MCF 10A (cell line): Measurements from ENCODE around the gene IL11. TPM values are rescaled to one million over a fixed set of nuclear protein-coding genes. Genes with fewer than 3 reads are reported as not detected.

Experiments used
- BruUV-seq: library from RNA; stranded (reverse); fragments of 400-500 nt; replicated peaks from 2 replicates; lab custom pipeline; 2021; lab: Mats Ljungman, UMichigan
- CTCF ChIA-PET: fragments of 300-600 bp; sonication (Branson Sonifier 250); formaldehyde crosslinking; extraction: SDS; loops from one replicate; lab custom pipeline; 2021; ENCODE audit warnings: antibody characterized with exemption, inconsistent platforms; lab: Yijun Ruan, JAX
- POLR2A ChIA-PET: fragments of 300-600, 350-650 bp; sonication (Branson Sonifier 250); formaldehyde crosslinking; extraction: SDS; loops from one replicate; lab custom pipeline; 2020; ENCODE audit warnings: antibody characterized with exemption, inconsistent platforms; lab: Yijun Ruan, JAX
- DNase-seq: peaks from one replicate; pipeline ENCODE4 v3.0.0-alpha.2; 2018; ENCODE audit not compliant: unreplicated experiment
- H3K27ac Mint-ChIP-seq: one replicate; pipeline ENCODE4 v1.8.0; 2022; ENCODE audit warnings: mild to moderate bottlenecking, low read depth, mixed read lengths; ENCODE audit not compliant: unreplicated experiment
- H3K27me3 Mint-ChIP-seq: one replicate; pipeline ENCODE4 v1.8.0; 2022; ENCODE audit warnings: mixed read lengths; ENCODE audit not compliant: insufficient read depth, unreplicated experiment
- H3K36me3 Mint-ChIP-seq: one replicate; pipeline ENCODE4 v1.8.0; 2022; ENCODE audit warnings: mild to moderate bottlenecking, moderate library complexity, mixed read lengths; ENCODE audit not compliant: insufficient read depth, unreplicated experiment
- H3K4me1 Mint-ChIP-seq: one replicate; pipeline ENCODE4 v1.8.0; 2022; ENCODE audit warnings: mixed read lengths; ENCODE audit not compliant: insufficient read depth, unreplicated experiment
- H3K4me3 Mint-ChIP-seq: one replicate; pipeline ENCODE4 v1.8.0; 2022; ENCODE audit warnings: mild to moderate bottlenecking, moderate library complexity, mixed read lengths; ENCODE audit not compliant: unreplicated experiment
- H3K9me3 Mint-ChIP-seq: one replicate; pipeline ENCODE4 v1.8.0; 2022; ENCODE audit warnings: mixed read lengths; ENCODE audit not compliant: unreplicated experiment
- intact Hi-C: fragments of 100-400 bp; cut with micrococcal nuclease; formaldehyde crosslinking; loops from 2 replicates; pipeline ENCODE4 v1.14.1; 2022
- total RNA-seq: library from RNA; stranded (reverse); gene quantifications from 2 replicates; pipeline ENCODE4 v1.2.3, GENCODE V29; 2022
- TF ChIP-seq, protein P1 (sequence below): fragments of 200-600 bp; IDR thresholded peaks from one replicate; pipeline ENCODE4 v1.8.0; 2022; ENCODE audit warnings: antibody characterized with exemption, mild to moderate bottlenecking; ENCODE audit not compliant: unreplicated experiment

Gene IL11
- total RNA-seq, 1 experiment from 2014 or later, result 4.2 TPM

DNA sequence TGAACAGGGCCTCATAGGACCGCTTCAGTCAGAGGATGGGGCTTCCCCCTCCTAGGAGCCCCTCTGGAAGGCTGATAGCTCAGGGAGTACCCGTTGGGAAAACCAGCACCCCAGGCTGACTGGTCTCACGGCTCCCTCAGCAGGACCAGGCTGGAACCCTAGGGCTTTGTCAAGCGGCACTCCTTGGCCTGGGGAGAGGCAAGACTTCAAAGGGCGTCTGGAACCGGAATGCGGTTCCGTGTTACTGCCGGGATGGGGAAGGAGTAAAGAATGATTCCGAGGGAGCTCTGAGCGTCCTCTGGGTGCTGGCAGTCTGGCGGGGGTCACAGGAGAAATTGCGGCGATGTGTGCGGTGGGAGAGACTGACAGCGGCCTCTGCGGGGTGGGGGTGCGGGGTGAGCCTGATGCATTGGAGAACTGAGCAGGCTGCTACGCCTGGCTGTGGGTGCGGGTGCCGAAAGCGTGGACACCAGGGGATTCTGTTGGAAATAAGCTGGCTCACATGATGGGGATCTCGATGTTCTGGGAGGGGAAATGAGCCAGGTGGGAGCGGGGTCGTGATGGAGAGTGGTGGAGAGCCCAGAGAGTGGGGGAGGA, 17.6 kb downstream of the IL11 start:
- Mint-ChIP-seq H3K27me3 (peaks cover 11% of the 10 kb centered on the region), H3K4me3 (peak overlapping the region; percentile 70), H3K4me1 (peaks cover 19% of the 10 kb centered on the region), H3K36me3 (peaks cover 7% of the 10 kb centered on the region), H3K27ac (no peak overlapping the region), H3K9me3 (no peaks in the 10 kb centered on the region)
- no peak for DNase-seq
- TF ChIP-seq, protein P1, sequence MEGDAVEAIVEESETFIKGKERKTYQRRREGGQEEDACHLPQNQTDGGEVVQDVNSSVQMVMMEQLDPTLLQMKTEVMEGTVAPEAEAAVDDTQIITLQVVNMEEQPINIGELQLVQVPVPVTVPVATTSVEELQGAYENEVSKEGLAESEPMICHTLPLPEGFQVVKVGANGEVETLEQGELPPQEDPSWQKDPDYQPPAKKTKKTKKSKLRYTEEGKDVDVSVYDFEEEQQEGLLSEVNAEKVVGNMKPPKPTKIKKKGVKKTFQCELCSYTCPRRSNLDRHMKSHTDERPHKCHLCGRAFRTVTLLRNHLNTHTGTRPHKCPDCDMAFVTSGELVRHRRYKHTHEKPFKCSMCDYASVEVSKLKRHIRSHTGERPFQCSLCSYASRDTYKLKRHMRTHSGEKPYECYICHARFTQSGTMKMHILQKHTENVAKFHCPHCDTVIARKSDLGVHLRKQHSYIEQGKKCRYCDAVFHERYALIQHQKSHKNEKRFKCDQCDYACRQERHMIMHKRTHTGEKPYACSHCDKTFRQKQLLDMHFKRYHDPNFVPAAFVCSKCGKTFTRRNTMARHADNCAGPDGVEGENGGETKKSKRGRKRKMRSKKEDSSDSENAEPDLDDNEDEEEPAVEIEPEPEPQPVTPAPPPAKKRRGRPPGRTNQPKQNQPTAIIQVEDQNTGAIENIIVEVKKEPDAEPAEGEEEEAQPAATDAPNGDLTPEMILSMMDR, result no peak
- POLR2A ChIA-PET, result interaction anchor here (0.5 to 1.2 kb wide), 4 partner anchors 14 to 853 kb away, joined by 3 to 7 read pairs (median 3); partner anchors contain the start of genes KMT5C and NAT14
- intact Hi-C loops, result loop anchor here (2.0 kb wide), 1 partner anchor 14 kb away; the partner anchor contains the start of gene KMT5C
- CTCF ChIA-PET, result interaction anchor here (0.6 to 2.2 kb wide), 4 partner anchors 14 to 60 kb away, joined by 3 to 9 read pairs (median 5); no protein-coding TSS in a partner anchor
- BruUV-seq, result no TSS peak

DNA sequence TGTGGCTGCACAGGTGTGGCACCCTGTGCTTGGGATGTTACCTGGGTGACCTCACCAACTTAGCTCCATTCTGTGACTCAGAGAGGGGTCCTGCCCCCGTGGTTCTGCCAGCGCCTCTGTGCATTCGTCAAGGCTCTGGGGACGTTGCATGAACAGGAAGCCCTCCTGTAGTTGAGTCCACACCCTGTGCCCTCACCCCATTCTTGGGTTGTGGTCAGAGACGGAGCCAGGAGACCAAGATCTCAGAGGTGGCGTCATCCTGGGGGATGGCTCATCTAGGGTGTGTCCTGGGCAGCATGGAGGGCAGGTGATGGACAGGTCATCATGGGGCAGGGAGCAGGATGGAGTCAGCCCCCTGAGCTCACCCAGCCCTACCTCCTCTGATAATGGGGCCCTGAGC, 18.2 kb downstream of the IL11 start:
- TF ChIP-seq, protein P1, result no peak
- no peaks in the 10 kb centered on the region for H3K9me3 Mint-ChIP-seq
- CTCF ChIA-PET, result interaction anchor here (0.7 to 2.2 kb wide), 3 partner anchors 14 to 60 kb away, joined by 4 to 9 read pairs (median 6); no protein-coding TSS in a partner anchor
- peaks cover 19% of the 10 kb centered on the region for H3K4me1 Mint-ChIP-seq
- BruUV-seq, result no TSS peak
- H3K27ac Mint-ChIP-seq, result no peak overlapping the region
- peaks cover 5% of the 10 kb centered on the region for H3K27me3 Mint-ChIP-seq
- no peak overlapping the region for H3K4me3 Mint-ChIP-seq
- DNase-seq, result peak; percentile 68
- intact Hi-C loops, result loop anchor here (2.0 kb wide), 1 partner anchor 13 kb away; the partner anchor contains the start of gene KMT5C
- peaks cover 9% of the 10 kb centered on the region for H3K36me3 Mint-ChIP-seq
- POLR2A ChIA-PET, result interaction anchor here (0.6 to 1.2 kb wide), 4 partner anchors 13 to 133 kb away, joined by 3 to 7 read pairs (median 3); partner anchors contain the start of genes IL11, KMT5C and NAT14

GRCh38 chr19:55350620-55351315, 19.5 kb downstream of the IL11 start:
- TF ChIP-seq, protein P1, result no peak
- POLR2A ChIA-PET, result interaction anchor here (0.7 to 0.9 kb wide), 3 partner anchors 18 to 307 kb away, joined by 3 to 4 read pairs (median 4); no protein-coding TSS in a partner anchor
- intact Hi-C loops, result no loop called here
- Mint-ChIP-seq H3K27me3 (no peaks in the 10 kb centered on the region), H3K9me3 (no peaks in the 10 kb centered on the region), H3K27ac (no peak overlapping the region), H3K36me3 (peaks cover 13% of the 10 kb centered on the region), H3K4me3 (no peak overlapping the region), H3K4me1 (peaks cover 19% of the 10 kb centered on the region)
- no peak for DNase-seq
- CTCF ChIA-PET, result interaction anchor here (0.8 to 1.8 kb wide), 4 partner anchors 12 to 153 kb away, joined by 3 to 5 read pairs (median 5); no protein-coding TSS in a partner anchor
- no TSS peak for BruUV-seq
